AG09309 (cell line): ENCODE data around the gene PDE5A.

ENCODE experiments used
- DNase-seq: peaks from one replicate; pipeline ENCODE4 v3.0.0-alpha.2; 2010; ENCODE audit warnings: low read depth
- H3K4me3 ChIP-seq: 2 replicates; pipeline ENCODE4 v1.5.1; 2011; ENCODE audit warnings: mild to moderate bottlenecking, low read depth, low read length, moderate library complexity; ENCODE audit not compliant: control insufficient read depth
- CTCF ChIP-seq: IDR thresholded peaks from 2 replicates; pipeline ENCODE4 v1.5.1; 2011; ENCODE audit warnings: mild to moderate bottlenecking, low read depth, low read length, inconsistent platforms; ENCODE audit not compliant: insufficient read depth, control insufficient read depth; ENCODE audit errors: missing control alignments

The PDE5A gene

GRCh38 chr4:119579823-119580222 is 48.8 kb downstream of the PDE5A start:
- no peak overlapping the region for H3K4me3 ChIP-seq
- no peak for DNase-seq
- no peak for TF ChIP-seq CTCF

DNA sequence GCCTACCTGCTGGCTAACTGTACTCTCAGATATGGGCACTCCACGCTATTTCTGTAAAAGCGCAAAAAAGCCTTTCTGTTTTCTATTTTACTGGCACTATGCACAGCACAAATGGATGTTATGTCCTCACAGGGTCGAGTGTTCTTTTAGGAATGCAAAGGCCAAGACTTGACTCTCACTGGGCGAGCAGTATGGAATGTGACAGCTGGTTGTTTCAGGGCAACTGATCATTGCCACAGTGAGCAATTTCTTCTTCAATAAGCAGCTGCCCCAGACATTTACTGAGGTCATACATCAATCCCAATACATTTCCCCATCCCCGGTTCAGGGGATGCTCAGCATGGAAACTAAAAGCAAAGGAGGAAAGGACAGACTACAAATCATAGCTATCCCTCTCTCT is 58.2 kb downstream of the PDE5A start:
- H3K4me3 ChIP-seq, result no peak overlapping the region
- TF ChIP-seq CTCF, result no peak
- DNase-seq, result no peak

DNA sequence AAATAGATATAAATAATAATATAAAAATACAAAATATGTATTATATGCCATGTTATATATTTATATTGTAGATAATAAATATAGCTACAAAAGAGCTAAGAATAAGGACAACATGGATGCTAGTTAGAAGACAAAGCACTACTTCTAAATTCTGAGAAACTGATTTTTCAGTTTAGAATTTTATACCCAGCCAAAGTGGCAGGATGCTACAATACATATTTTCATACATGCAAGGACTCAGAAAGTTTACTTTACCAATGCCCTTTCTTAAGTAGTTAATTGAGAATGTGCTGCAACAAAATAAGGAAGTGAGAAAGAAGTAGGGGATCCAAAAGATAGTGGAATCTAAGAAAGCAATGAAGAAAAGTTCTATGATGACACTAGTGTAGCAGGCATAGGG is 64.5 kb downstream of the PDE5A start:
- no peak for DNase-seq
- no peak for TF ChIP-seq CTCF
- no peak overlapping the region for H3K4me3 ChIP-seq

- DNase-seq, result no peak
- TF ChIP-seq CTCF, result peak; percentile 40
- no peak overlapping the region for H3K4me3 ChIP-seq
Measured at GRCh38 chr4:119559044-119559647, 69.5 kb downstream of the PDE5A start.

DNA sequence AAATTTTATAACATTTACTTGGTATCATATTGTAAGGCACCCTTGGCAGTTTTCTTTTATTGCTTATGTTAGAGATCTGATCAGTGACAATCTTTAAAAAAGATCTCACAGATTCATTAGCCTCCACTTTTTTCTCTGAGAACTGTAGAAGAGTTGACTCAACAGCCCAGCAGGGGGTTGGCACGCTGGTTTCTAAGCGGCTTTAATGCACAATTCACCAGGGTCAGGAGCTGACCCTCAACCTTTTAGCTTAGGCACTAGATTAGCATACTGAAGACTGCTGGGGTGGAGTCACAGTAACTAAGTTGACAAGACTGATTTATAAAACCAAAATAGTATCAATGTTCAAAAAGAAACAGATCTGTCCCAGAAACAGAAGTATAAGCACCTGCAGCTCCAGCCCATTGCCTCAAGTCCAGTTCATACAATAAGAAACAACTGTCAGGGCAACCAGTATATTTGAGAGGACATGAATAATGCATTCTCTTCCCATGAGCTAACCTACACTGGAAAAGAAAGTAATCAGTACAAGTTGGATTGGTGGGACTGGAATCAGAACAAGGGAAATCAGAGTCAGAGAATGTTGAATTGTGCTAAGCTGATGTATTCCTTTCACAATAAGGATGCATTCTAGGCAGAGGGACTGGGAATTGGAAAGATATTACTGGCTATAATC is 77.6 kb downstream of the PDE5A start:
- no peak for DNase-seq
- TF ChIP-seq CTCF, result no peak
- no peak overlapping the region for H3K4me3 ChIP-seq

- no peak overlapping the region for H3K4me3 ChIP-seq
- TF ChIP-seq CTCF, result no peak
- DNase-seq, result no peak
Measured at GRCh38 chr4:119549639-119550038, 79.0 kb downstream of the PDE5A start.

DNA sequence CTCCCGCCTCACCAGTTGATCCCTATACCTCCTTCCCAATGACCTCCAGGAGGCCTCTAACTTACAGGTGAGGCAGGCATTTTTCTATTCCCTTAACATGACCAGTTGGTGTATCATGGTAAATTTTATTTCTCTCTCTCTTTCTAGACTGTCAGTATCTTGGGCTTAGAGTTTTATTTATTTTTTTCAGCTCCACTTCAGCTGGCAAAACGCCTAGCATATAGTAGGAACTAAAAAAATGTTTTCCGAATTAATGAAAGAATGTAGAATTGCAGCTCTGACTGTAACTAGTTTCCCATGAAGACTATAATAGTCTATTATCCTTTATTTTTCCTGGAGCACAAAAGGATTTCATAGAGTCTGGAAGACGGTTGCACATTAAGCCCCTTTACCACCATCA is 84.8 kb downstream of the PDE5A start:
- no peak for TF ChIP-seq CTCF
- DNase-seq, result no peak
- no peak overlapping the region for H3K4me3 ChIP-seq
